ENCODE data around the gene BATF3.
"Not testable (repeated sequence)": the region's sequence is repeated elsewhere in the genome, so short reads cannot be mapped to it uniquely, and the experiment has no call there.

The BATF3 gene

GRCh38 chr1:212645546-212646543 lies 53.8 kb downstream of the BATF3 start:
- no peaks in the 10 kb centered on the region for H3K9me3 Mint-ChIP-seq
- H3K4me3 Mint-ChIP-seq, result no peak overlapping the region
- no peaks in the 10 kb centered on the region for H3K36me3 Mint-ChIP-seq (ENCODE audit: low read depth)
- ATAC-seq (no peak), DNase-seq (no peak)
- H3K27ac Mint-ChIP-seq, result no peak overlapping the region
- H3K4me1 Mint-ChIP-seq, result no peaks in the 10 kb centered on the region
- H3K27me3 Mint-ChIP-seq, result no peaks in the 10 kb centered on the region

DNA sequence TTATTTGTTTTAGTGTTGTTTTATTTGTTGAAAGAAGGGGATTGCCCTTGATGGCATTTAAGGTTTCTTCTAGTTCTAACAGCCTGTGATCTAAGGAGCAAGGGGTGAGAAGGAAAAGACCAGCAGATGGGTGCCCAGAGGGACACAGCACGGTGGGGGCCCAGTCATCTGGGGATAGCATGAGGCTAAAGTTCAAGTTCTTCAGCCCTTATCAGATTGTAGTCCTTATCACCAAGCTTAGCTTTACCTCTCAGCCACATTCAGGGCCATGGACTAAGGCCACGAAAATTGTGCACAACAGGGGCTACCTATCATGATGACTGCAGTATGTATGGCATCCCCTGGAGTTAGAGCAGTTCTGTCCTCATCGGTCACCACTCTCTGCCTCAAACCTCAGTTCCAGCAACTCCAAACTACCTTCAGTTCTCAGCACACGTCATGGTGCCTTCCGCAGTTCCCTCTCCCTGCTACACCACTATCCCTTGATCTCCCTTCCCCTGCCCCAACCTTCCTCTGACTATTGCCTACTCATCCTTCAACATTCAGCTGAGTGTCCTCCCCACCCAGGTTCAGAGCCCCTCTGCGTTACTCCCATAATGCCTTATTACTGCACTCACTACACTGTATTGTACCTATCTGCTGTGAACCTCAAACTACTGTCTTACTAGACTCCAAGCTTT lies 54.6 kb downstream of the BATF3 start:
- H3K27me3 Mint-ChIP-seq, result no peaks in the 10 kb centered on the region
- no peak overlapping the region for H3K4me3 Mint-ChIP-seq
- no peak for ATAC-seq
- no peak for DNase-seq
- H3K36me3 Mint-ChIP-seq (ENCODE audit: low read depth), result no peaks in the 10 kb centered on the region
- H3K27ac Mint-ChIP-seq, result no peak overlapping the region
- H3K9me3 Mint-ChIP-seq, result no peaks in the 10 kb centered on the region
- H3K4me1 Mint-ChIP-seq, result no peaks in the 10 kb centered on the region

DNA sequence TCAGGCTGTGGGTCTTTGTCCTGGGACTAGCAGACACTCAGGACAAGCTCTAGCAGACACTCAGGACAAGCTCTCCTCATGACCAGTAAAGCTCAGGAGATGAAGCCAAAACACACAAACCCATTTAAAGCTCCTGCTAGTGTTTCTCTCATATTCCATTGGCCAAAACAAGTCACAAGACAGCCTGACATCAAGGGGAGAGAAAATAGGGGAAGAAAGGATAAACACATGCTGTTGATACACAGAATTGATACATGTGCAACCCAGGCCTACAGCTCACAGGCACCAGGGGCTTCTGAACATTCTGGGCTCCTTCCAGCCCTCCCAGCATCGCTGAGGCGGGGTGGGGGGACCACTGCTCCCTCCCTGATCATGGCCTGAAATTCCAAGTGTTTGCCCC lies 55.8 kb downstream of the BATF3 start:
- no peaks in the 10 kb centered on the region for H3K9me3 Mint-ChIP-seq
- H3K27me3 Mint-ChIP-seq, result peaks cover 5% of the 10 kb centered on the region
- no peaks in the 10 kb centered on the region for H3K4me1 Mint-ChIP-seq
- no peak overlapping the region for H3K27ac Mint-ChIP-seq
- no peaks in the 10 kb centered on the region for H3K36me3 Mint-ChIP-seq (ENCODE audit: low read depth)
- no peak overlapping the region for H3K4me3 Mint-ChIP-seq
- ATAC-seq (no peak), DNase-seq (no peak)

DNA sequence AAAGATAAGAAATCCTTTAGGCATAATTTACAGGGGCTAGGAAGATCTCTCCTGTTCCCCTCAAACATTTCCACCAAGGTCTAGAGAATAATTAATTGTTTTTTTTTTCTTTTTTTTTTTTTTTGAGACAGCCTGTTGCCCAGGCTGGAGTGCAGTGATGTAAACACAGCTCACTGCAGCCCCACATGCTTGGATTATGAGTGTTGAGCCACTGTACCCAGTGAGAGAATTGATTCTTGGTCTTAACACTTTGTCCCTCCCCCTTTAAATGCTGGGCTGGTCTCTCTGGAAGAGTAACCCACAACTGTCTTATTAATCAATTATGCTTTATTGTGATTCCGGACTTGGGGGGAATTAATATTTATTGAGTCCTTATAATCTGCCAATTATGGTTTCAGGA lies 57.7 kb downstream of the BATF3 start:
- no peak for ATAC-seq
- peaks cover 7% of the 10 kb centered on the region for H3K27me3 Mint-ChIP-seq
- no peak overlapping the region for H3K27ac Mint-ChIP-seq

DNA sequence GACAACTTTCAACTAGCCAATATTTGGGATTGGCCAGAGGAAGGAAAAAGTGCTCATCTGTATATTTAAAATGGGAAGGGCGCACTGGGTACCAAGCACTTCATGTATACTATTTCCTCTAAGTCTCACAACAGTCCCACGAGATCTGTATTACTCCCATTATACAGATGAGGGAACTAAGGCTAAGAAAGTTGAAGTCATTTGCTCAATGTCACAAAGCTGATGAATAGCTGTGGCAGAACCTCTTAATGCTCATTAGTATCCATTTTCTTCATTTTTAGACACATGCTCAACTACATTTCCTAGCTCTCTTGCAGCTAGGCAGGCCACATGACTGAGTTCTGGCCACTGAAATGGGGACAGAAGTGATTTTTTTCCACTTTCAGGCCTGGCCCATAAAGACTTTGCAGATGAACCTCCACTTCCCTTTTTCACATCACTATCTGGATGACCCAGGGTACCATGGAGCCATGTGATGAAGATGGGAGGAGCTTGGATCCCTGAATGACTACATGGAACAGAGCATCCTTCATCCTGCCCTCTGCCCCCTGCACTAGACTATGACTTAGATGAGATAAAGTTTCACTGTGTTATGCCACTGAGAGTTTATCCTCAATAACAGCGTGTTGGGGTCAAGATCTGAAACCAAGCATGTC lies 59.3 kb downstream of the BATF3 start:
- ATAC-seq (no peak), DNase-seq (no peak)
- Mint-ChIP-seq H3K27ac (no peak overlapping the region), H3K36me3 (ENCODE audit: low read depth) (no peaks in the 10 kb centered on the region), H3K9me3 (no peaks in the 10 kb centered on the region), H3K27me3 (peaks cover 7% of the 10 kb centered on the region), H3K4me1 (peaks cover 22% of the 10 kb centered on the region), H3K4me3 (no peak overlapping the region)

More for the DNA sequence above, 57.7 kb downstream of the BATF3 start:
- no peak for DNase-seq
- no peaks in the 10 kb centered on the region for H3K9me3 Mint-ChIP-seq
- H3K4me1 Mint-ChIP-seq, result peaks cover 6% of the 10 kb centered on the region
- no peaks in the 10 kb centered on the region for H3K36me3 Mint-ChIP-seq (ENCODE audit: low read depth)
- no peak overlapping the region for H3K4me3 Mint-ChIP-seq

DNA sequence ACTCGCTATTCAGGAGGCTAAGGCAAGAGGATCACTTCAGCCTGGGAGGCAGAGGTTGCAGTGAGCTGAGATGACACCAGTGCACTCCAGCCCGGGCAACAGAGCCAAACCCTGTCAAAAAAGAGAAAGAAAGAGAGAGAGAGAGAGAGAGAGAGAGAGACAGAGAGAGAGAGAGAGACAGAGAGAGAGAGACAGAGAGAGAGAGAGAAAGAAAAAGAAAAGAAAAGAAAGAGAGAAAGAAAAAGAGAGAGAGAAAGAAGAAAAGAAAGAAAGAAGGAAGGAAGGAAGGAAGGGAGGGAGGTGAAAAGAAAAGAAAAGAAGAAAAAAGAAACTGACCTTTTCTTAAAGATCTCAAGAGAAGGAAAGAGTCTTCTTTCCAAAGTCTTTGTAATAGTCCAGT lies 60.1 kb downstream of the BATF3 start:
- peaks cover 28% of the 10 kb centered on the region for H3K4me1 Mint-ChIP-seq
- not testable (repeated sequence) for DNase-seq

DNA sequence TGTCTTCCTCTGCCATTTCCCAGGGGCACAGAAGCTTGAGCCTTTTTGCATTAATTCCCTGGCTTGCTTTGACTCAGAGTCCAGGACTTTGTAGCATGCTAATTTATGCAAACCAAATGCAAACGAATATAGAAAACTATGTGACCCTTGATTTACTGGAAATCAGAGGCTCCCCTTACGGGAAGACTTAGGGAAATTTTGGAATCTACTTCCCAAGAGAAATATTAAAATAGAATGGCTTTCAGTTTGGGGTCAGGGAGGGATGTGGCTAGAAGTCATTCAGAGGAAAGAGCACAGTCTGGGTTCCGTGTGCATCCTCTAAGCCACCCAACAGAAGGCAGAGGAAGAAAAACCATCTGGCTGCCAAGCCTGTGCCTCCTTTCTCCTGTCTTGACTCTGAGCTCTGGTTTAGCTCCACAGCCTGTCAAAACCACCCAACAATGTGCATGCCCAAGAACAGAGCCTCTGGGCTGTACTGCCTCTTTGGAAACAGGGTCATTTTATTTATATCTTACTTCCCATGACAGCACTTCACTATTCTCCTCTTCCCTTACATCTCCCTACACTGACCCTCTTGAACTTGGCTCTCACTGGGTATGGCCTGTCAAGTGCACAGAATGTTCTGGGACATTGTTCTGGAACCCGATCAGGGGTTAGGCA lies 61.0 kb downstream of the BATF3 start:
- no peak for ATAC-seq
- H3K4me1 Mint-ChIP-seq, result peaks cover 29% of the 10 kb centered on the region

More for the DNA sequence above, 60.1 kb downstream of the BATF3 start:
- H3K27ac Mint-ChIP-seq; ATAC-seq; H3K4me3 Mint-ChIP-seq; H3K27me3 Mint-ChIP-seq; H3K9me3 Mint-ChIP-seq; H3K36me3 Mint-ChIP-seq (ENCODE audit: low read depth): not testable (repeated sequence)

DNA sequence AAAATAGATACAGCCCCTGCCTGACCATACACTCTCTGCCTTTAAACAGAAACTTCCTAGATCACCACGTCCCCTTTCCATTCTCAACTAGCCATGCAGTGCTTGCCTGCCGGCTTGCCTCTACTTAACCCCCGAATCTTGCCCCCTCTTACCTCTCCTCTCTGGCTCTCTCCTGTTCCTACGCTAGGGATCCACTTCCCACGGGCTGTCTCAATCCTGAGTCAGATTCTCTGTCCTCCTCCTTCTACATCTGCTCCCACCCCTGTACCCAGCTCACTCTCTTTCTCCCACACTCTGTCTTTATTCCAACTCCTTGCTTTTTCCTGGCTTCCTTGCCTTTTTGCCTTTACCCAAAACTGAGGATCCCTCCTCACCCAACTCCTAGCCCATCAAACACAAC lies 61.7 kb downstream of the BATF3 start:
- Mint-ChIP-seq H3K4me1 (peaks cover 31% of the 10 kb centered on the region), H3K27me3 (peaks cover 7% of the 10 kb centered on the region), H3K4me3 (no peak overlapping the region), H3K9me3 (no peaks in the 10 kb centered on the region), H3K27ac (no peak overlapping the region), H3K36me3 (ENCODE audit: low read depth) (no peaks in the 10 kb centered on the region)
- DNase-seq, result no peak
- no peak for ATAC-seq

More for the DNA sequence above, 61.0 kb downstream of the BATF3 start:
- Mint-ChIP-seq H3K27ac (no peak overlapping the region), H3K36me3 (ENCODE audit: low read depth) (no peaks in the 10 kb centered on the region), H3K27me3 (peaks cover 7% of the 10 kb centered on the region), H3K4me3 (no peak overlapping the region), H3K9me3 (no peaks in the 10 kb centered on the region)
- DNase-seq, result no peak

Measured in activated naive CD8-positive, alpha-beta T cell treated with anti-CD3 and anti-CD28 coated beads, Interleukin-2, amount 50 U/mL, for 24 hours (primary cell).